DND-41 (cell line): ENCODE measurements around the gene SEC16B.

Experiments used
- ATAC-seq: fragments of 200-7000 bp; cut with Tn5 transposase; 3 replicates; pipeline ENCODE4 v1.9.1; 2021; ENCODE audit warnings: low read depth; ENCODE audit not compliant: insufficient read depth
- DNase-seq: peaks from one replicate; pipeline ENCODE4 v3.0.0-alpha.2; 2020
- H2AFZ ChIP-seq: 2 replicates; pipeline ENCODE4 v1.6.0; 2012; ENCODE audit warnings: low read depth, low read length
- H3K27ac ChIP-seq: 2 replicates; pipeline ENCODE4 v1.5.1; 2012; ENCODE audit warnings: low read length, inconsistent platforms
- H3K27me3 ChIP-seq: fragments of 200-600 bp; sonication (generic); 2 replicates; pipeline ENCODE4 v1.6.0; 2012; ENCODE audit warnings: low read length, mild to moderate bottlenecking, inconsistent platforms; ENCODE audit not compliant: insufficient read depth, poor library complexity
- H3K36me3 ChIP-seq: 2 replicates; pipeline ENCODE4 v1.5.1; 2012; ENCODE audit warnings: low read length, inconsistent platforms; ENCODE audit not compliant: insufficient read depth
- H3K4me1 ChIP-seq: 2 replicates; pipeline ENCODE4 v1.5.1; 2012; ENCODE audit warnings: mild to moderate bottlenecking, low read length; ENCODE audit not compliant: insufficient read depth
- H3K4me2 ChIP-seq: 2 replicates; pipeline ENCODE4 v1.6.0; 2012; ENCODE audit warnings: mild to moderate bottlenecking, moderate library complexity, low read length, inconsistent platforms; ENCODE audit not compliant: insufficient read depth
- H3K4me3 ChIP-seq, 2 experiments: fragments of 200-600 bp in 1 of 2; shearing (Covaris generic) in 1 of 2; 2 replicates each; pipeline ENCODE4 v1.5.1; 2012 to 2016; ENCODE audit warnings: inconsistent platforms in 2 of 2, low read length in 2 of 2, mild to moderate bottlenecking in 2 of 2, low read depth in 1 of 2, moderate library complexity in 1 of 2
- H3K79me2 ChIP-seq: 2 replicates; pipeline ENCODE4 v1.6.0; 2012; ENCODE audit warnings: low read length, inconsistent platforms; ENCODE audit not compliant: insufficient read depth
- H3K9ac ChIP-seq: 2 replicates; pipeline ENCODE4 v1.6.0; 2012; ENCODE audit warnings: low read depth, mild to moderate bottlenecking, inconsistent platforms, low read length, moderate library complexity
- H3K9me3 ChIP-seq: 2 replicates; pipeline ENCODE4 v1.5.1; 2012; ENCODE audit warnings: low read length, moderate library complexity, mild to moderate bottlenecking, inconsistent platforms; ENCODE audit not compliant: insufficient read depth, severe bottlenecking
- H4K20me1 ChIP-seq: 2 replicates; pipeline ENCODE4 v1.6.0; 2012; ENCODE audit warnings: low read length; ENCODE audit not compliant: insufficient read depth
- CTCF ChIP-seq: IDR thresholded peaks from 2 replicates; pipeline ENCODE4 v1.5.1; 2012; ENCODE audit warnings: borderline replicate concordance, low read length, moderate library complexity, mild to moderate bottlenecking; ENCODE audit not compliant: poor library complexity, severe bottlenecking; ENCODE audit errors: extremely low read depth
- EZH2 ChIP-seq: IDR thresholded peaks from 3 replicates; pipeline ENCODE4 v1.6.1; 2012; ENCODE audit warnings: borderline replicate concordance, low read depth, mild to moderate bottlenecking, moderate library complexity, low read length, inconsistent platforms; ENCODE audit not compliant: severe bottlenecking

Gene SEC16B

DNA sequence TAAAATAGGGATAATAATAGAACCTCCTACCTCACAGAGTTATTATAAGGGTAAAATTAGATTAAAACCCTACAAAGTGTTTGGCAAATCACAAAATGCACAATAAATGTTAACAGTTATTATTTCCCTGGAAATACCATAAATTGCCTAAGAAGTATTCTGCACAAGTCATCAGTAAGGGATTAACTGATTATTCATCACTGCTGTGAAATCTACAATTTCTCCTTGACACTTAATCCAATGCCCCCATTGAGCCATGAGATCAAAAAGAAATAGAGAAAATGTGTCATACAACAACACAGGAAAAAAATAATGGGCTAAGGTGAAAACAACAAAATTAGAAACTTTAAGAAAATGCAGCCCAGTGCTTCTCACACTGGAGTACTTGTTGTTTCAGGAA, 6.7 kb upstream of the SEC16B start:
- Histone ChIP-seq H3K36me3 (no peaks in the 10 kb centered on the region), H3K4me1 (no peaks in the 10 kb centered on the region), H4K20me1 (no peaks in the 10 kb centered on the region), H3K4me3 (no peak overlapping the region), H2AFZ (no peak overlapping the region), H3K9me3 (no peaks in the 10 kb centered on the region), H3K9ac (no peak overlapping the region), H3K27ac (no peak overlapping the region), H3K4me2 (no peak overlapping the region), H3K27me3 (no peaks in the 10 kb centered on the region), H3K79me2 (no peaks in the 10 kb centered on the region)
- DNase-seq (no peak), ATAC-seq (no peak)
- TF ChIP-seq CTCF = no peak
- TF ChIP-seq EZH2 = no peak

DNA sequence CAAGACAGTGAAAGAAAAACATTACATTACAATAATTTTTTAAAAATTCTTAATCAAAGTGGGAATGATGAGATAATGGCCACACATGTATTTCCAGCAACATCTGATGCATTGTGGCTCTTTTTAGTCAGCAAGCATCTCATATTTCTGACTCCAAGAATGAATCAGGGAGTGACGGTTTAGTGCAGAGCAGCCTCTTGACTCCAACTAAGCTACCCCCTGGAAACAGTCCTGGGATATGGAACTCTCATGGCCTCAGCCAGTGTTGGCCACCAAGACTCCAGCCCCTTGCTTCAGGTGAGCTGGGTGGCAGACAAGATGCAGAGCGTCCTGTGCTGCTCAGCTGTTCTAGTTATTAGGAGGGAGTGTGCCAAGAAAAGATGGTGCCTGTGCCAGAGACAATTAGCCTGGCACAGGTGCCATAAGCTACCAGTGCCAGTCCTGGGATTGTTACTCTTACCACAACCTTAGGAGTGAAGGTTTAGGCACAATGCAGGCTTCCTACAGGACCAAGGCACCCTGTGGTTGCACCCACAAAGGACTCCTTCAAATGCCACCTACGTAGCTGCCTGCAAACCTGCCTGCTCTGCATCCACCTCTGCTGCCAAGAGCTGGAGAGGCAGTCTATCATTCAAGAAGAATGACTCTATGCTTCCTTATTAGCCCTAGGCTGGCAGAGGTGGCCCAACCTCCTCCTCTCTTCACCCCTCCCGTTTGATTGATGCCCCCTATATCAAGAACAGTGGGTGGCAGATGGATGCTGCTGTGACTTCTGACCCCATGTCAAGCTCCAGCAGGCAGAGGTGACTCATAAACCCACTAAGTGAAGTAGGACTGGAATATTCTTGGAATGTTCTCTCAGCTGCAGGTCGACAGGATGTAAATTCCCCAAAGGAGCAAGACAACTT, 6.0 kb upstream of the SEC16B start:
- TF ChIP-seq EZH2 = no peak
- H3K27ac ChIP-seq = no peak overlapping the region
- H3K9me3 ChIP-seq = no peaks in the 10 kb centered on the region
- no peak for DNase-seq
- no peaks in the 10 kb centered on the region for H3K79me2 ChIP-seq
- no peaks in the 10 kb centered on the region for H3K36me3 ChIP-seq
- H3K4me2 ChIP-seq = no peak overlapping the region
- no peaks in the 10 kb centered on the region for H3K4me1 ChIP-seq
- H4K20me1 ChIP-seq = no peaks in the 10 kb centered on the region
- H3K9ac ChIP-seq = no peak overlapping the region
- H3K4me3 ChIP-seq = no peak overlapping the region
- no peaks in the 10 kb centered on the region for H3K27me3 ChIP-seq
- ATAC-seq = no peak
- no peak overlapping the region for H2AFZ ChIP-seq

DNA sequence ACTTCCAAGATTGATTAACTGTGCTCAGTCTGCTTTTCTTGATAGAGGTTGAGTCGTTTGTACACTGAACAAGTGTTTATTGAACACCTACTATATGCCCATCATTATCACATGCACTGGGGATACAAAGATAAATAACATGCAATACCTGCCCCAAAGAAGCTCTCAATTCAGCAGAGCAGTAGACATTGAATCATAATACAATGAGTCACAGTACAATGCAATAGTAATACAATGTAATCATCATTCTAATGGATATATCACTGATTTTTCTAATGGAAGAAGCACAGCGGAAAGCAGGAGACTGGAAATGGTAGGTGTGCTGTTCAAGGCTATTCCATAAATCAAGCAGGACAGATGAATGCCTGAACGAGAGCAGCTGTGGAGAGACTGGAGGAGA, 3.7 kb upstream of the SEC16B start:
- no peak overlapping the region for H2AFZ ChIP-seq
- H3K4me3 ChIP-seq = no peak overlapping the region
- no peaks in the 10 kb centered on the region for H3K36me3 ChIP-seq
- H3K27me3 ChIP-seq = no peaks in the 10 kb centered on the region
- TF ChIP-seq EZH2 = no peak
- no peak for TF ChIP-seq CTCF
- ATAC-seq (no peak), DNase-seq (no peak)
- no peaks in the 10 kb centered on the region for H3K9me3 ChIP-seq
- no peaks in the 10 kb centered on the region for H3K79me2 ChIP-seq
- no peak overlapping the region for H3K9ac ChIP-seq
- H4K20me1 ChIP-seq = no peaks in the 10 kb centered on the region
- no peaks in the 10 kb centered on the region for H3K4me1 ChIP-seq
- no peak overlapping the region for H3K4me2 ChIP-seq
- H3K27ac ChIP-seq = no peak overlapping the region

GRCh38 chr1:177969109-177969508, 749 bp downstream of the SEC16B start:
- Histone ChIP-seq H3K9ac (no peak overlapping the region), H2AFZ (no peak overlapping the region), H4K20me1 (no peaks in the 10 kb centered on the region), H3K4me1 (no peaks in the 10 kb centered on the region), H3K4me2 (no peak overlapping the region), H3K9me3 (no peaks in the 10 kb centered on the region), H3K4me3 (no peak overlapping the region), H3K36me3 (no peaks in the 10 kb centered on the region), H3K27me3 (no peaks in the 10 kb centered on the region), H3K79me2 (no peaks in the 10 kb centered on the region), H3K27ac (no peak overlapping the region)
- DNase-seq (no peak), ATAC-seq (no peak)
- TF ChIP-seq EZH2 (no peak), CTCF (no peak)
